ENCODE measurements around the gene ATP11A.

The ATP11A gene

DNA sequence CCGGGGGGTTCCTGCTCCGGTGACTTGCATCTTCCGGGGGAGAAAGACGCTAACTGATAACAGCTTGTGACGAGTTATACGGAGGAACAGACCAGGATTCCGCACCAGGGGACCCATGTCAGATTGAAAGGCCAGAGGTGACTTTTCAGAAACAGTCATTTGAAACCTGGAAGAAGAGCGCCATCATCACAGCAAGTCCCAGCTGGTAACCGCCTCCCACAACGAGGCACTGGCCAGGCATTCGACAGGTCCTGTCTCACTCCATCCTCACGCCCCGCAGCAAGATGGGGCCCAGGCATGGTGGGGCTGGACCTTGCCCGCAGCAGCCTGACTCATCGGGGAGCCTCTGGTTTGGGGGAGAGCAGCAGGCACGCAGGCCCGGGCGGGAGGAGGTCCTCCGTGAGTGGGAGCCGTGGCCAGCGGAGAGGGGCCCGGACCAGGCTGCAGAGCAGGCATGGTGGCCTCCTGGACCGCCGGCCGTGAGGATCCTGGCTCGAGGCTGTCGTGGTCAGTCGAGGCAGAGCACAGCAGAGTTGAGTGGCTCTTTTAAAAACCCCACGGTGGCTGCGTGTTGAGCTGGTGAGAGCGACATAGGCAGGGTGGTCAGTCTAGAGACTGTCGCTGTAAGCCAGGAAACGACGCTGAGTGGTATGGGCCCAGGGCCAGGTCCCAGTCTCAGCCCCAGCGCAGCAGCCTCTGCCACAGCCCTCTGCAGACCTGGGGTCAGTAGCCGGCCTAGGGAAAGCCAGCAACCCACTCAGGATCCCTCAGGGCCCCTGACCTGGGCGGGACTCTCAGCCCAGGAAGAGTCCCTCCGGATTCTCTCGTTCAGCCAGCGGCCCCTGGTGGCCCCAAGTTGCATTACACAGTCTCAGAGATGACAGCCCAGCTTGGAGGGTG, 184.3 kb downstream of the ATP11A start:
- TF ChIP-seq, protein P1, sequence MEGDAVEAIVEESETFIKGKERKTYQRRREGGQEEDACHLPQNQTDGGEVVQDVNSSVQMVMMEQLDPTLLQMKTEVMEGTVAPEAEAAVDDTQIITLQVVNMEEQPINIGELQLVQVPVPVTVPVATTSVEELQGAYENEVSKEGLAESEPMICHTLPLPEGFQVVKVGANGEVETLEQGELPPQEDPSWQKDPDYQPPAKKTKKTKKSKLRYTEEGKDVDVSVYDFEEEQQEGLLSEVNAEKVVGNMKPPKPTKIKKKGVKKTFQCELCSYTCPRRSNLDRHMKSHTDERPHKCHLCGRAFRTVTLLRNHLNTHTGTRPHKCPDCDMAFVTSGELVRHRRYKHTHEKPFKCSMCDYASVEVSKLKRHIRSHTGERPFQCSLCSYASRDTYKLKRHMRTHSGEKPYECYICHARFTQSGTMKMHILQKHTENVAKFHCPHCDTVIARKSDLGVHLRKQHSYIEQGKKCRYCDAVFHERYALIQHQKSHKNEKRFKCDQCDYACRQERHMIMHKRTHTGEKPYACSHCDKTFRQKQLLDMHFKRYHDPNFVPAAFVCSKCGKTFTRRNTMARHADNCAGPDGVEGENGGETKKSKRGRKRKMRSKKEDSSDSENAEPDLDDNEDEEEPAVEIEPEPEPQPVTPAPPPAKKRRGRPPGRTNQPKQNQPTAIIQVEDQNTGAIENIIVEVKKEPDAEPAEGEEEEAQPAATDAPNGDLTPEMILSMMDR (IDR thresholded peaks at IDR 0.05; ENCODE audit: low read depth, low read length, missing control alignments), result peak; percentile 95
- Histone ChIP-seq H3K36me3 (replicated peaks) (no peaks in the 10 kb centered on the region), H3K4me3 (ENCODE audit: low read depth, low read length) (peak overlapping the region; percentile 15), H3K27me3 (replicated peaks) (no peaks in the 10 kb centered on the region), H3K27ac (no peak overlapping the region)
- peak; percentile 46 for DNase-seq
- in situ Hi-C loops (cut with HindIII; ENCODE audit: low pct_ligation_motif_present, low sequenced_read_pairs), result no loop called here

- TF ChIP-seq, protein P1 (IDR thresholded peaks at IDR 0.05; ENCODE audit: low read depth, low read length, missing control alignments), result no peak
These were observed 185.0 kb downstream of the ATP11A start for GRCh38 chr13:112874751-112875300.

GRCh38 chr13:112875627-112876026, 185.8 kb downstream of the ATP11A start:
- no peaks in the 10 kb centered on the region for H3K27me3 ChIP-seq (replicated peaks)
- in situ Hi-C loops (cut with HindIII; ENCODE audit: low pct_ligation_motif_present, low sequenced_read_pairs), result no loop called here
- TF ChIP-seq, protein P1 (IDR thresholded peaks at IDR 0.05; ENCODE audit: low read depth, low read length, missing control alignments), result no peak
- no peak for DNase-seq
- H3K27ac ChIP-seq, result no peak overlapping the region
- H3K36me3 ChIP-seq (replicated peaks), result no peaks in the 10 kb centered on the region
- H3K4me3 ChIP-seq (ENCODE audit: low read depth, low read length), result no peak overlapping the region

More at GRCh38 chr13:112874751-112875300, 185.0 kb downstream of the ATP11A start:
- DNase-seq, result no peak
- no peaks in the 10 kb centered on the region for H3K27me3 ChIP-seq (replicated peaks)
- in situ Hi-C loops (cut with HindIII; ENCODE audit: low pct_ligation_motif_present, low sequenced_read_pairs), result no loop called here
- no peaks in the 10 kb centered on the region for H3K36me3 ChIP-seq (replicated peaks)
- no peak overlapping the region for H3K4me3 ChIP-seq (ENCODE audit: low read depth, low read length)
- H3K27ac ChIP-seq, result no peak overlapping the region

- no peaks in the 10 kb centered on the region for H3K27me3 ChIP-seq (replicated peaks)
- in situ Hi-C loops (cut with HindIII; ENCODE audit: low pct_ligation_motif_present, low sequenced_read_pairs), result no loop called here
- TF ChIP-seq, protein P1 (IDR thresholded peaks at IDR 0.05; ENCODE audit: low read depth, low read length, missing control alignments), result no peak
- H3K27ac ChIP-seq, result no peak overlapping the region
- DNase-seq, result no peak
- no peaks in the 10 kb centered on the region for H3K36me3 ChIP-seq (replicated peaks)
- H3K4me3 ChIP-seq (ENCODE audit: low read depth, low read length), result no peak overlapping the region
These were observed 186.6 kb downstream of the ATP11A start for GRCh38 chr13:112876305-112877000.

DNA sequence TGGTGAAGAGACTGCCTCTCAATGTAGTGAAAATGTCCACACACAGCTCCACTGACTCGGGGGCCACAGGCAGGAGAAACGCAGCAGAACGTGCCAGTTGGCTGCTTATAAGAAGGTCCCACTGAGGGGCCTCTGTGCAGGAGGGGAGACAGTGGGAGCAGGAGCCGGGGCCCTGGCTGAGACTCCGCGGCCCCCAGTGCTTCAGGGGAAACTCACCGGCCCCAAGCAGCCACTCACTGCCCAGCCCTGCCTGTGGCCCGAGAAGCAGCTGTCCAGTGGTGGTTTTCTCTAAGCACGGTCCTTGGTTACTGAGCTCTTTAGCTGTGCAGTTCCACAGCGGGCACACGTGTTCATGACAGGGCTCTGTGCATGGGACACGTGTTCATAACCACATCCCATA, 187.2 kb downstream of the ATP11A start:
- no peak overlapping the region for H3K27ac ChIP-seq
- in situ Hi-C loops (cut with HindIII; ENCODE audit: low pct_ligation_motif_present, low sequenced_read_pairs), result no loop called here
- TF ChIP-seq, protein P1 (IDR thresholded peaks at IDR 0.05; ENCODE audit: low read depth, low read length, missing control alignments), result no peak
- H3K27me3 ChIP-seq (replicated peaks), result no peaks in the 10 kb centered on the region
- no peak overlapping the region for H3K4me3 ChIP-seq (ENCODE audit: low read depth, low read length)
- DNase-seq, result no peak
- H3K36me3 ChIP-seq (replicated peaks), result no peaks in the 10 kb centered on the region

Data from brain microvascular endothelial cell (primary cell).